ENCODE results near the gene NCOA6.

DNA sequence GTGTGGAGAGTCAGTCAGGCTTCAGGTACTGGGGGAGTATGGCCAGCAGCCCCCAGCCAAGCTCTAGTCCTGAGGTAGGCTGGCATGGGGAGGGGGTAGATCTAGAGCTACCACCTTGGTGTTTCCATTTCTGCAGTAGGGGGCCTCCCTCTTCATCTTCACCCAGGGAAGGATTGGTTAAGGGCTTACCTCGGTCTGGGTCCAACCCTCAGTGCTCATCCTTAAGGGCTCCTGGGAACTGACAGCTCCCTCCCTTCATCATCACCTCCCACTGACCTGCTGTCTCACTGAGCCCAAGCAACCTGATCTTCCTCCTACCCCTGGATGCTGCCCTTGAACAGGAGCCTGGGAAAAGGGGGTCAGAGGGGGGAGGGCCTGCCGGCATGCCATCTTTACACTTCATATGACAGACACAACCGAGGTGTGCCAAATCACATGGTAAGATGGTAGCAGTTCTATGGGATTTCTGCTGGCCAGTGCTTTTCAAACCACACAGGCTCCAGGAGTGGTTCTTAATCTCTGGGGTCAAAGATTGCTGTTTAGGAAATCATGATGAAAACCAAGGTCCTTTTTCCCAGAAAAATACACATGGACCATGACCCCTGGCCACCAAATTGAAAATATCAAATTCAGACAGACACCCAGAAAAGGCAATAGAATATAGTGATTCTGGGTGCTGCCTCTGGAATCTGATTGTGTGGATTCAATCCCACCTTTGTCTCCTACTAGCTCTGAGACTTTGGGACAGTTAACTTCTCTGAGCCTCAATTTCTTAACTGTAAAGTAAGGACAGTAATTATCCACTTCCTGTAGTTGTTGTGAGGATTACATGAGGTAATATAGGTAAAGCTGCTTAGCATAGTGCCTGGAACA lies 118.3 kb downstream of the NCOA6 start:
- TF ChIP-seq, protein P1, sequence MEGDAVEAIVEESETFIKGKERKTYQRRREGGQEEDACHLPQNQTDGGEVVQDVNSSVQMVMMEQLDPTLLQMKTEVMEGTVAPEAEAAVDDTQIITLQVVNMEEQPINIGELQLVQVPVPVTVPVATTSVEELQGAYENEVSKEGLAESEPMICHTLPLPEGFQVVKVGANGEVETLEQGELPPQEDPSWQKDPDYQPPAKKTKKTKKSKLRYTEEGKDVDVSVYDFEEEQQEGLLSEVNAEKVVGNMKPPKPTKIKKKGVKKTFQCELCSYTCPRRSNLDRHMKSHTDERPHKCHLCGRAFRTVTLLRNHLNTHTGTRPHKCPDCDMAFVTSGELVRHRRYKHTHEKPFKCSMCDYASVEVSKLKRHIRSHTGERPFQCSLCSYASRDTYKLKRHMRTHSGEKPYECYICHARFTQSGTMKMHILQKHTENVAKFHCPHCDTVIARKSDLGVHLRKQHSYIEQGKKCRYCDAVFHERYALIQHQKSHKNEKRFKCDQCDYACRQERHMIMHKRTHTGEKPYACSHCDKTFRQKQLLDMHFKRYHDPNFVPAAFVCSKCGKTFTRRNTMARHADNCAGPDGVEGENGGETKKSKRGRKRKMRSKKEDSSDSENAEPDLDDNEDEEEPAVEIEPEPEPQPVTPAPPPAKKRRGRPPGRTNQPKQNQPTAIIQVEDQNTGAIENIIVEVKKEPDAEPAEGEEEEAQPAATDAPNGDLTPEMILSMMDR (IDR thresholded peaks at IDR 0.05): no peak
- no peak for TF ChIP-seq POLR2A (IDR thresholded peaks at IDR 0.05)

All from esophagus squamous epithelium (tissue), 4 donors.